Lower lobe of right lung (tissue), 2 donors: ENCODE measurements around the gene PRG3. TPM values are rescaled to one million over a fixed set of nuclear protein-coding genes. Genes with fewer than 3 reads are reported as not detected.
A peak's percentile ranks its signal among the peaks of the same experiment; 100 is the strongest.

ENCODE experiments used
- ATAC-seq, 2 donors: fragments of 200-7000 bp; cut with Tn5 transposase; one replicate each; pipeline ENCODE4 v1.9.1; 2020 to 2022; ENCODE audit warnings: mild to moderate bottlenecking in 2 of 2, moderate library complexity in 2 of 2
- DNase-seq: peaks from one replicate; pipeline ENCODE4 v3.0.0-alpha.2; 2020
- H3K27ac ChIP-seq: fragments of 200-600 bp; one replicate; pipeline ENCODE4 v1.8.0; 2022
- H3K27me3 ChIP-seq: fragments of 200-600 bp; one replicate; pipeline ENCODE4 v1.8.0; 2022; ENCODE audit warnings: low read depth
- H3K36me3 ChIP-seq: fragments of 200-600 bp; one replicate; pipeline ENCODE4 v1.8.0; 2022; ENCODE audit warnings: mild to moderate bottlenecking
- H3K4me1 ChIP-seq: fragments of 200-600 bp; one replicate; pipeline ENCODE4 v1.8.0; 2022
- H3K4me3 ChIP-seq: fragments of 200-600 bp; one replicate; pipeline ENCODE4 v1.8.0; 2022; ENCODE audit warnings: mild to moderate bottlenecking
- H3K9me3 ChIP-seq: fragments of 200-600 bp; one replicate; pipeline ENCODE4 v1.8.0; 2022
- CTCF ChIP-seq: fragments of 200-600 bp; IDR thresholded peaks from one replicate; pipeline ENCODE4 v1.8.0; 2022; ENCODE audit warnings: antibody characterized with exemption, mild to moderate bottlenecking
- intact Hi-C: fragments of 100-400 bp; cut with DNase I; formaldehyde crosslinking; loops from one replicate; pipeline ENCODE4 v1.11.0; 2022
- total RNA-seq: library from RNA; stranded (reverse); fragmentation: NEBNext Ultra II Directional; extraction: Animal tissue kit (Norgen Biotek cat#: 25700); gene quantifications from one replicate; pipeline ENCODE4 v1.2.1, GENCODE V29; 2021
- donor health status: DM: no; HTN: yes; CAD: no; lungs with severe emphysema.

PRG3 gene
- total RNA-seq, 1 donor from 2014 or later = not detected

- Histone ChIP-seq H3K27ac (peak overlapping the region; percentile 96), H3K36me3 (peaks cover 34% of the 10 kb centered on the region), H3K4me1 (peaks cover 61% of the 10 kb centered on the region), H3K9me3 (no peaks in the 10 kb centered on the region), H3K27me3 (no peaks in the 10 kb centered on the region), H3K4me3 (peak overlapping the region; percentile 64)
- no peak for DNase-seq
- intact Hi-C loops = no loop called here
- no peak for TF ChIP-seq CTCF
- ATAC-seq = peak; percentile 9 to 45
Observed at GRCh38 chr11:57426439-57426928, 45.5 kb upstream of the PRG3 start.

GRCh38 chr11:57425565-57426438 is 44.9 kb upstream of the PRG3 start:
- H3K4me3 ChIP-seq = peak overlapping the region; percentile 64
- intact Hi-C loops = no loop called here
- peak overlapping the region; percentile 96 for H3K27ac ChIP-seq
- H3K9me3 ChIP-seq = no peaks in the 10 kb centered on the region
- TF ChIP-seq CTCF = no peak
- peaks cover 41% of the 10 kb centered on the region for H3K36me3 ChIP-seq
- H3K4me1 ChIP-seq = peaks cover 54% of the 10 kb centered on the region
- H3K27me3 ChIP-seq = no peaks in the 10 kb centered on the region
- DNase-seq (peak; percentile 82), ATAC-seq (peak; percentile 70 to 74)

- Histone ChIP-seq H3K9me3 (no peaks in the 10 kb centered on the region), H3K36me3 (peaks cover 49% of the 10 kb centered on the region), H3K27me3 (no peaks in the 10 kb centered on the region), H3K4me3 (peak overlapping the region; percentile 64), H3K27ac (peak overlapping the region; percentile 96), H3K4me1 (peaks cover 54% of the 10 kb centered on the region)
- ATAC-seq (peak; percentile 54 to 67), DNase-seq (peak; percentile 76)
- TF ChIP-seq CTCF = no peak
- intact Hi-C loops = no loop called here
Observed at GRCh38 chr11:57424792-57425564, 44.0 kb upstream of the PRG3 start.

- H3K4me3 ChIP-seq = peak overlapping the region; percentile 64
- intact Hi-C loops = no loop called here
- no peak for TF ChIP-seq CTCF
Observed at GRCh38 chr11:57424137-57424791, 43.3 kb upstream of the PRG3 start.

GRCh38 chr11:57422669-57423068 is 41.7 kb upstream of the PRG3 start:
- Histone ChIP-seq H3K27ac (no peak overlapping the region), H3K27me3 (no peaks in the 10 kb centered on the region), H3K9me3 (no peaks in the 10 kb centered on the region), H3K4me1 (peaks cover 52% of the 10 kb centered on the region), H3K36me3 (peaks cover 72% of the 10 kb centered on the region), H3K4me3 (no peak overlapping the region)
- DNase-seq (no peak), ATAC-seq (no peak)
- intact Hi-C loops = no loop called here
- TF ChIP-seq CTCF = no peak

More at GRCh38 chr11:57424137-57424791, 43.3 kb upstream of the PRG3 start:
- peaks cover 56% of the 10 kb centered on the region for H3K36me3 ChIP-seq
- DNase-seq = no peak
- H3K27ac ChIP-seq = peak overlapping the region; percentile 65
- ATAC-seq = no peak
- H3K27me3 ChIP-seq = no peaks in the 10 kb centered on the region
- no peaks in the 10 kb centered on the region for H3K9me3 ChIP-seq
- H3K4me1 ChIP-seq = peaks cover 54% of the 10 kb centered on the region
